Measurements from ENCODE around the gene HOXD1. TPM values are rescaled to one million over a fixed set of nuclear protein-coding genes. Genes with fewer than 3 reads are reported as not detected.

The HOXD1 gene
- under 1 TPM in 2 of 4 donors, not detected in 2; 0.11 to 0.40 TPM for total RNA-seq

DNA sequence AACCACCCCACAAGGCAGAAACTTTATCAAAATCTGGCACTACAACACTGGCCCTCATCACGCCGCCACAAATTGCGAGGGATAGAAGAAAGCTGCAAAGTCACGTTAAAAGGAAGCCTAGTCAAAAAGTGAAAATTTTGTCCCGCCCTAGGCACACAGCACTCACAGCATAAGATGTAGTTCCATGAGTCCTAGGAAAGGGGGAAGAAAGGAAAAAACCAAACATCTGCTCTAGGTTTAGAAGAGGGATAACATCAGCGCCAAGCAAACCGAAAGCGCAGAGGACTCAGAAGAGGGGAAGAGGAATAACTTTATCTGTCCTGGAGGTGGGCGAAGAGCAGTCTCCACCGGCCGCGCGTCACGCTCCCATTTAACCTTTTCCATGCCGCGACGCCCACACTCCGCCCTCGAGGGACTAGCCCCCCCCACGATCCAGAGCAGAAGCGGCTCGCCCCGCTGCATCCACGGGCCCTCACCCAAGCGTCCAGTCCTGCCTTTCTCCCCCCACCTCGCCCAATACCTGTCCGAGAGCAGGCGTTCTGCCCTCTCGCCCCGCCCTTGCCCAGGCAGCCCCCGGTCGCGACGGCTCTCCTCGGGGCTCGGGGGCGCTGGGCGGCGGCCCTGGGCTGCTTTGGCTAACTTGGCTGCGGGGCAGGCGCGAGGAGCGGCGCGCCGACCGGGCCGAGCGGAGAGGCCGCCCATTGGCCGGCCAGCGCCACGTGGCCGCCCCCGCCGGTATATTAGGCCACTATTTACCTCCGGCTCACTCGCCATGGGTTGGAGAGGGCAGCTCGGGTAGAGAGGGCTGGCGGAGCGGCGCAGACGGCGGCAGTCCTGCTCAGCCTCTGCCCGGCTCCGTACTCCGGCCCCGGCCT lies at the start of gene HOXD1:
HOXD1 (plus strand) TSS at position 770 of the 875 bp plus-strand sequence. CDS start 134 bp downstream, outside the sequence.
- no peak within 1 kb of the TSS for H3K27ac ChIP-seq
- H3K4me3 ChIP-seq (replicated peaks in 1 of 3), result peak within 1 kb of the TSS in 2 of 3 donors; percentile 16 to 46
- H3K4me1 ChIP-seq, result peaks cover 9 to 17% of the 10 kb centered on the region in 2 donors
- no peaks in the 10 kb centered on the region for H3K36me3 ChIP-seq
- intact Hi-C loops (cut with DNase I), result no loop called here
- no peaks in the 10 kb centered on the region for H3K9me3 ChIP-seq
- TF ChIP-seq POLR2A (IDR thresholded peaks at IDR 0.05), result no peak
- no peak for TF ChIP-seq CTCF (IDR thresholded peaks at IDR 0.05)
- no peak for DNase-seq
- peaks cover 49% of the 10 kb centered on the region for H3K27me3 ChIP-seq
- WGBS, 2 donors, result 3 to 5% methylated on average over 22 to 25 of the region's 68 CpGs

DNA sequence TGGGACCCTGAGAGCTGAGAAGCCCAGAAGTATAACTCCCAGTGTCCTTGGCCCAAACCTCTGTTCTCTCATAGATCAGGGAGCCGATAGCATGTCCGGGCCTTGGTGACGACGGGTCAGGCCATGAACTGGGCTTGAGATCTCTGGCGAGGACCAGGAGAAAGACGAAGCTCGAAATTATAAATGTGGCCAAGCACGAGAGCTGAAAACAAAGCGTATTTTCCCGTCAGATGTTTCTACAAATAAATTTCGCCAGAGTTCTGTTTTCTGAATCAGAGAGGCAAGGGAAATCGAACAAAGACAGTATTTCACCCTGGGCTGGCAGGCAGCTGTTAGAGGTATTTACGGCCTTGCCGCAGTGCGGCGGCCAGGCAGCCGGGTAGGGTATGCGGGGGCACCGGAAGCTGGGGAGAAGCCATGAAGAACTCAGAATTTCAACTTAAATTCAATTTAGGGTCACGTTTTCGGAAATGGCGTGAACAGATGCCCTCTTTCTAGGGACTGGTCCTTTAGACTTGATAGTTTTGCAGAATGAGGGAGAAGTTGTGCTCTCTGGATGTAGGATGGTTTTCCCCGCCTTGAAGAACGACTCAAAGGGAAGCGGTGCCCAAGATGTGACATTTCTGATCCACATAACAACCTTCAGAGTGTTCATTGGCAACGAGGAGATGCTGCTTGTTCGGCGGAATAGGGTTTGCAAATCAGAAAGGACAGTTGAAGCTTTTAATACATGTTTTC lies 49.4 kb upstream of the HOXD1 start:
- peaks cover 58% of the 10 kb centered on the region for H3K27me3 ChIP-seq
- H3K4me1 ChIP-seq, result peaks cover 0 to 21% of the 10 kb centered on the region in 2 donors
- no peak for TF ChIP-seq POLR2A (IDR thresholded peaks at IDR 0.05)
- no peaks in the 10 kb centered on the region for H3K36me3 ChIP-seq
- intact Hi-C loops (cut with DNase I), result no loop called here
- WGBS, 2 donors, result 21 to 29% methylated on average over 28 of the region's 28 CpGs
- no peak overlapping the region for H3K4me3 ChIP-seq (replicated peaks in 1 of 3)
- no peak for DNase-seq
- no peaks in the 10 kb centered on the region for H3K9me3 ChIP-seq
- H3K27ac ChIP-seq, result peak overlapping the region in 1 of 3 donors; percentile 21

GRCh38 chr2:176139661-176140512 lies 48.6 kb upstream of the HOXD1 start:
- H3K4me3 ChIP-seq (replicated peaks in 1 of 3), result peak overlapping the region in 1 of 3 donors; percentile 34
- no peak for TF ChIP-seq POLR2A (IDR thresholded peaks at IDR 0.05)
- TF ChIP-seq CTCF (IDR thresholded peaks at IDR 0.05), result no peak
- DNase-seq, result peak in 1 of 2 donors; percentile 30
- H3K9me3 ChIP-seq, result no peaks in the 10 kb centered on the region
- peaks cover 56% of the 10 kb centered on the region for H3K27me3 ChIP-seq
- peaks cover 0 to 21% of the 10 kb centered on the region in 2 donors for H3K4me1 ChIP-seq
- intact Hi-C loops (cut with DNase I), result loop anchor here (2.0 to 5.0 kb wide), 2 partner anchors 315 to 412 kb away; no protein-coding TSS in a partner anchor
- H3K27ac ChIP-seq, result peak overlapping the region in 1 of 3 donors; percentile 21
- WGBS, 2 donors, result 13 to 19% methylated on average over 41 of the region's 41 CpGs
- H3K36me3 ChIP-seq, result no peaks in the 10 kb centered on the region

GRCh38 chr2:176140513-176141317 lies 47.8 kb upstream of the HOXD1 start:
- Histone ChIP-seq H3K27ac (no peak overlapping the region), H3K27me3 (peaks cover 51% of the 10 kb centered on the region), H3K9me3 (no peaks in the 10 kb centered on the region), H3K4me3 (replicated peaks in 1 of 3) (peak overlapping the region in 1 of 3 donors; percentile 34), H3K36me3 (no peaks in the 10 kb centered on the region), H3K4me1 (peaks cover 0 to 21% of the 10 kb centered on the region in 2 donors)
- intact Hi-C loops (cut with DNase I), result loop anchor here (2.0 to 5.0 kb wide), 2 partner anchors 314 to 412 kb away; no protein-coding TSS in a partner anchor
- peak; percentile 51 to 67 for DNase-seq
- TF ChIP-seq POLR2A (IDR thresholded peaks at IDR 0.05), result no peak
- peak; percentile 56 to 87 (median 84) for TF ChIP-seq CTCF (IDR thresholded peaks at IDR 0.05)
- 9% methylated on average over 33 of the region's 48 CpGs for WGBS, 2 donors

Data from thyroid gland (tissue), 4 donors.